K562 (cell line): Measurements from ENCODE around the gene SYCN. TPM values are rescaled to one million over a fixed set of nuclear protein-coding genes. Genes with fewer than 3 reads are reported as not detected.

ENCODE experiments used
- CBFA2T2 ChIP-seq: fragments of 450-650 bp; conservative IDR thresholded peaks from 2 replicates; pipeline ENCODE4 v1.6.1; 2017; ENCODE audit warnings: mild to moderate bottlenecking
- E2F6 ChIP-seq, 2 experiments: IDR thresholded peaks; 2 replicates each; pipeline ENCODE4 v1.6.1; 2011; ENCODE audit warnings: borderline replicate concordance in 1 of 2, control low read depth in 1 of 2, low read depth in 1 of 2, low read length in 1 of 2, mild to moderate bottlenecking in 1 of 2, mixed read lengths in 1 of 2, moderate library complexity in 1 of 2; ENCODE audit not compliant: insufficient read depth in 1 of 2, insufficient read length in 1 of 2, poor library complexity in 1 of 2, severe bottlenecking in 1 of 2; ENCODE audit errors: extremely low read depth in 1 of 2
- EGR1 ChIP-seq: fragments of 450-650 bp; conservative IDR thresholded peaks from 2 replicates; pipeline ENCODE4 v1.6.1; 2017; ENCODE audit warnings: mild to moderate bottlenecking
- TFAM ChIP-seq: fragments of 250-450 bp; sonication (Bioruptor Pico); conservative IDR thresholded peaks from 2 replicates; pipeline ENCODE4 v1.5.0; 2021; ENCODE audit warnings: mild to moderate bottlenecking, moderate library complexity
- USF1 ChIP-seq: sonication (generic); formaldehyde crosslinking; IDR thresholded peaks from 2 replicates; pipeline ENCODE4 v1.9.0; 2022; ENCODE audit warnings: mild to moderate bottlenecking, missing genetic modification reagents
- ZBTB11 ChIP-seq, 3 experiments: fragments of 200-800 bp in 1 of 3; fragments of 250-450 bp in 1 of 3; fragments of 450-650 bp in 1 of 3; sonication (Bioruptor Pico) in 1 of 3; sonication (Bioruptor generic) in 1 of 3; formaldehyde crosslinking in 1 of 3; IDR thresholded peaks; 2 replicates each; pipeline versions ENCODE4 v1.6.1 to v1.8.0; 2016 to 2022; ENCODE audit warnings: mild to moderate bottlenecking in 2 of 3, missing genetic modification characterization in 2 of 3, missing compliant biosample characterization in 1 of 3, moderate library complexity in 1 of 3
- ZNF280A ChIP-seq: fragments of 450-650 bp; IDR thresholded peaks from 2 replicates; pipeline ENCODE4 v1.6.1; 2018; ENCODE audit warnings: mild to moderate bottlenecking, low read depth; ENCODE audit not compliant: partially characterized antibody
- ZNF431 ChIP-seq: sonication (generic); formaldehyde crosslinking; IDR thresholded peaks from 2 replicates; pipeline ENCODE4 v1.8.0; 2022; ENCODE audit warnings: mild to moderate bottlenecking, missing genetic modification reagents
- polyA plus RNA-seq, 8 experiments: library from polyadenylated mRNA; depleted of rRNA in 4 of 8; stranded (reverse) in 5 of 8; unstranded in 3 of 8; fragments of >200 nt; fragmentation: Nextera tagmentation in 2 of 8; fragmentation: Illumina TruSeq in 1 of 8; extraction: Ambion mirVana in 2 of 8; extraction: Trizol in 1 of 8; gene quantifications; 2 replicates each; pipeline versions ENCODE4 v1.2.1 to v1.2.3, GENCODE V29; 2011 to 2014; ENCODE audit warnings: inconsistent platforms in 1 of 8, missing spikeins in 1 of 8
- total RNA-seq, 7 experiments: library from RNA; depleted of rRNA in 6 of 7; stranded (reverse); fragments of >200 nt in 6 of 7; fragmentation: Illumina TruSeq in 2 of 7; extraction: Trizol in 2 of 7; gene quantifications; 2 replicates each; pipeline versions ENCODE4 v1.2.1 to v1.2.3, GENCODE V29; 2011 to 2021; ENCODE audit warnings: low replicate concordance in 1 of 7
- TF ChIP-seq, protein P1 (sequence below): sonication (generic); formaldehyde crosslinking; IDR thresholded peaks from 2 replicates; pipeline ENCODE4 v1.5.0; 2020; ENCODE audit warnings: missing genetic modification reagents

Gene SYCN
- total and polyA plus RNA-seq, 9 of the 15 experiments (the other 6 are each of a cell fraction or from before 2014, with no cell fraction given): not detected

GRCh38 chr19:39154629-39155100 lies 49.4 kb downstream of the SYCN start (continued):
- TF ChIP-seq, protein P1, sequence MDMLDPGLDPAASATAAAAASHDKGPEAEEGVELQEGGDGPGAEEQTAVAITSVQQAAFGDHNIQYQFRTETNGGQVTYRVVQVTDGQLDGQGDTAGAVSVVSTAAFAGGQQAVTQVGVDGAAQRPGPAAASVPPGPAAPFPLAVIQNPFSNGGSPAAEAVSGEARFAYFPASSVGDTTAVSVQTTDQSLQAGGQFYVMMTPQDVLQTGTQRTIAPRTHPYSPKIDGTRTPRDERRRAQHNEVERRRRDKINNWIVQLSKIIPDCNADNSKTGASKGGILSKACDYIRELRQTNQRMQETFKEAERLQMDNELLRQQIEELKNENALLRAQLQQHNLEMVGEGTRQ (CRISPR knock-in tag): peak; percentile 78
- TF ChIP-seq CBFA2T2 (0 out of 2 replicates have a peak, but pooled peaks have one; percentile 7), USF1 (CRISPR knock-in tag) (peak; percentile 88), TFAM (CRISPR knock-in tag) (no peak), ZNF431 (CRISPR knock-in tag) (no peak), E2F6 (IDR thresholded peaks at IDR 0.05; ENCODE audit: borderline replicate concordance in 1 of 2, extremely low read depth in 1 of 2, insufficient read depth in 1 of 2, insufficient read length in 1 of 2, low read depth in 1 of 2, low read length in 1 of 2, poor library complexity in 1 of 2, severe bottlenecking in 1 of 2) (peak in 1 of 2 experiments; percentile 24), EGR1 (peak; percentile 5; the same call in 1 of the 2 replicates), ZBTB11 (CRISPR knock-in tag; IDR thresholded peaks at IDR 0.05) (no peak), ZNF280A (no peak)
